Uterus (tissue), 4 donors: Measurements from ENCODE around the gene MAP2K7. TPM values are rescaled to one million over a fixed set of nuclear protein-coding genes. Genes with fewer than 3 reads are reported as not detected.

Source experiments
- DNase-seq, 2 donors: peaks; one replicate each; pipeline ENCODE4 v3.0.0-alpha.2; 2019 to 2020
- H3K27ac ChIP-seq, 2 donors: fragments of 200-600 bp; sonication (generic); 1 replicate in 1 of 2; 2 replicates in 1 of 2; pipeline ENCODE4 v1.5.1; 2016 to 2018
- H3K27me3 ChIP-seq, 2 donors: fragments of 200-600 bp; sonication (generic); one replicate each; pipeline ENCODE4 v1.5.1; 2018 to 2019; ENCODE audit warnings: control low read depth in 1 of 2
- H3K36me3 ChIP-seq, 2 donors: fragments of 200-600 bp; sonication (generic); one replicate each; pipeline ENCODE4 v1.5.1; 2019; ENCODE audit warnings: control low read depth in 1 of 2
- H3K4me1 ChIP-seq, 2 donors: fragments of 200-600 bp; sonication (generic); one replicate each; pipeline ENCODE4 v1.5.1; 2018 to 2019; ENCODE audit warnings: control low read depth in 1 of 2
- H3K4me3 ChIP-seq, 2 donors: fragments of 200-600 bp; sonication (generic); 1 replicate in 1 of 2; 2 replicates in 1 of 2; pipeline ENCODE4 v1.5.1; 2018 to 2019; ENCODE audit warnings: mild to moderate bottlenecking in 1 of 2
- H3K9me3 ChIP-seq, 2 donors: fragments of 200-600 bp; sonication (generic); one replicate each; pipeline ENCODE4 v1.5.1; 2019; ENCODE audit warnings: control low read depth in 1 of 2
- POLR2A ChIP-seq, 2 donors: fragments of 450-650 bp; IDR thresholded peaks; one replicate each; pipeline ENCODE4 v1.6.1; 2016; ENCODE audit warnings: antibody characterized with exemption in 2 of 2, mild to moderate bottlenecking in 1 of 2, moderate library complexity in 1 of 2
- intact Hi-C: fragments of 100-400 bp; cut with DNase I; formaldehyde crosslinking; loops from one replicate; pipeline ENCODE4 v1.15.1; 2023; ENCODE audit warnings: low total_unique reads
- total RNA-seq, 4 donors: library from RNA; depleted of rRNA in 3 of 4; stranded (reverse); fragments of >200 nt in 3 of 4; gene quantifications; one replicate each; pipeline versions ENCODE4 v1.1.0 to v1.2.4, GENCODE V29; 2014 to 2023
- TF ChIP-seq, protein P1 (sequence below), 4 experiments: fragments of 200-600 bp in 2 of 4; fragments of 450-650 bp in 2 of 4; sonication (generic) in 2 of 4; IDR thresholded peaks; one replicate each; pipeline ENCODE4 v1.5.1; 2016 to 2019; ENCODE audit warnings: antibody characterized with exemption in 4 of 4, mild to moderate bottlenecking in 2 of 4, moderate library complexity in 1 of 4
- donor health status: DM: yes; HTN: yes; CAD: no.

MAP2K7 gene
- total RNA-seq, 4 donors from 2014 or later: 0.59 to 40.2 (median 9.4) TPM

- no peak overlapping the region for H3K27ac ChIP-seq
- H3K4me1 ChIP-seq: peaks cover 0 to 24% of the 10 kb centered on the region in 2 donors
- no peak for DNase-seq
- H3K36me3 ChIP-seq: no peaks in the 10 kb centered on the region
- no peak overlapping the region for H3K4me3 ChIP-seq
- peaks cover 9 to 19% of the 10 kb centered on the region in 2 donors for H3K27me3 ChIP-seq
- TF ChIP-seq, protein P1, sequence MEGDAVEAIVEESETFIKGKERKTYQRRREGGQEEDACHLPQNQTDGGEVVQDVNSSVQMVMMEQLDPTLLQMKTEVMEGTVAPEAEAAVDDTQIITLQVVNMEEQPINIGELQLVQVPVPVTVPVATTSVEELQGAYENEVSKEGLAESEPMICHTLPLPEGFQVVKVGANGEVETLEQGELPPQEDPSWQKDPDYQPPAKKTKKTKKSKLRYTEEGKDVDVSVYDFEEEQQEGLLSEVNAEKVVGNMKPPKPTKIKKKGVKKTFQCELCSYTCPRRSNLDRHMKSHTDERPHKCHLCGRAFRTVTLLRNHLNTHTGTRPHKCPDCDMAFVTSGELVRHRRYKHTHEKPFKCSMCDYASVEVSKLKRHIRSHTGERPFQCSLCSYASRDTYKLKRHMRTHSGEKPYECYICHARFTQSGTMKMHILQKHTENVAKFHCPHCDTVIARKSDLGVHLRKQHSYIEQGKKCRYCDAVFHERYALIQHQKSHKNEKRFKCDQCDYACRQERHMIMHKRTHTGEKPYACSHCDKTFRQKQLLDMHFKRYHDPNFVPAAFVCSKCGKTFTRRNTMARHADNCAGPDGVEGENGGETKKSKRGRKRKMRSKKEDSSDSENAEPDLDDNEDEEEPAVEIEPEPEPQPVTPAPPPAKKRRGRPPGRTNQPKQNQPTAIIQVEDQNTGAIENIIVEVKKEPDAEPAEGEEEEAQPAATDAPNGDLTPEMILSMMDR (IDR thresholded peaks at IDR 0.05): no peak
- no peak for TF ChIP-seq POLR2A (IDR thresholded peaks at IDR 0.05)
- H3K9me3 ChIP-seq: no peaks in the 10 kb centered on the region
- intact Hi-C loops: no loop called here
These were observed 30.2 kb upstream of the MAP2K7 start for GRCh38 chr19:7873304-7874075.

- Histone ChIP-seq H3K4me3 (no peak within 1 kb of the TSS), H3K27ac (no peak within 1 kb of the TSS), H3K36me3 (no peaks in the 10 kb centered on the region), H3K4me1 (peaks cover 0 to 17% of the 10 kb centered on the region in 2 donors), H3K27me3 (peaks cover 9 to 19% of the 10 kb centered on the region in 2 donors), H3K9me3 (no peaks in the 10 kb centered on the region)
- TF ChIP-seq POLR2A (IDR thresholded peaks at IDR 0.05): no peak
- TF ChIP-seq, protein P1 (IDR thresholded peaks at IDR 0.05): no peak
- intact Hi-C loops: no loop called here
- DNase-seq: no peak
These were observed 29.4 kb upstream of the MAP2K7 start, which contains the start of gene PRR36 for GRCh38 chr19:7874076-7874896. TSS of gene PRR36 (minus strand) at chr19:7874390. CDS start at chr19:7873689, 701 bp downstream.

- Histone ChIP-seq H3K27me3 (peaks cover 9 to 19% of the 10 kb centered on the region in 2 donors), H3K27ac (no peak overlapping the region), H3K4me3 (no peak overlapping the region), H3K4me1 (peaks cover 0 to 11% of the 10 kb centered on the region in 2 donors), H3K9me3 (no peaks in the 10 kb centered on the region), H3K36me3 (no peaks in the 10 kb centered on the region)
- TF ChIP-seq, protein P1 (IDR thresholded peaks at IDR 0.05): no peak
- no peak for TF ChIP-seq POLR2A (IDR thresholded peaks at IDR 0.05)
- no peak for DNase-seq
- intact Hi-C loops: no loop called here
These were observed 28.8 kb upstream of the MAP2K7 start for GRCh38 chr19:7874897-7875273.

- DNase-seq: no peak
- no peak overlapping the region for H3K4me3 ChIP-seq
- intact Hi-C loops: no loop called here
- TF ChIP-seq, protein P1 (IDR thresholded peaks at IDR 0.05): no peak
- no peak for TF ChIP-seq POLR2A (IDR thresholded peaks at IDR 0.05)
- no peaks in the 10 kb centered on the region for H3K36me3 ChIP-seq
- peaks cover 0 to 9% of the 10 kb centered on the region in 2 donors for H3K4me1 ChIP-seq
- H3K27ac ChIP-seq: no peak overlapping the region
- H3K27me3 ChIP-seq: peaks cover 9 to 18% of the 10 kb centered on the region in 2 donors
- H3K9me3 ChIP-seq: no peaks in the 10 kb centered on the region
These were observed 26.3 kb upstream of the MAP2K7 start for GRCh38 chr19:7877249-7877836.
